Pons (tissue), 1 donor: Measurements from ENCODE around the gene UPK3BL1.
"Not testable (repeated sequence)": the region's sequence is repeated elsewhere in the genome, so short reads cannot be mapped to it uniquely, and the experiment has no call there.

ENCODE experiments used
- DNase-seq: peaks from one replicate; pipeline ENCODE4 v3.0.0-alpha.2; 2016; ENCODE audit warnings: low spot score

UPK3BL1 gene, protein sequence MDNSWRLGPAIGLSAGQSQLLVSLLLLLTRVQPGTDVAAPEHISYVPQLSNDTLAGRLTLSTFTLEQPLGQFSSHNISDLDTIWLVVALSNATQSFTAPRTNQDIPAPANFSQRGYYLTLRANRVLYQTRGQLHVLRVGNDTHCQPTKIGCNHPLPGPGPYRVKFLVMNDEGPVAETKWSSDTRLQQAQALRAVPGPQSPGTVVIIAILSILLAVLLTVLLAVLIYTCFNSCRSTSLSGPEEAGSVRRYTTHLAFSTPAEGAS

GRCh38 chr7:102642691-102643090 is at the start of gene UPK3BL1:
Gene UPK3BL1, minus strand, starts transcription at chr7:102642791. Its CDS starts 50 bp downstream, at chr7:102642741.
- DNase-seq: not testable (repeated sequence)

- DNase-seq: not testable (repeated sequence)
Observed at GRCh38 chr7:102690602-102691001, 48.0 kb upstream of the UPK3BL1 start.

- DNase-seq: not testable (repeated sequence)
Observed at GRCh38 chr7:102689436-102690282, 47.1 kb upstream of the UPK3BL1 start.

- not testable (repeated sequence) for DNase-seq
Observed at GRCh38 chr7:102688299-102689036, 45.9 kb upstream of the UPK3BL1 start.

GRCh38 chr7:102682560-102682959 is 40.0 kb upstream of the UPK3BL1 start:
- DNase-seq: not testable (repeated sequence)

GRCh38 chr7:102680780-102681179 is 38.2 kb upstream of the UPK3BL1 start:
- DNase-seq: not testable (repeated sequence)

GRCh38 chr7:102675545-102675944 is 33.0 kb upstream of the UPK3BL1 start:
- DNase-seq: not testable (repeated sequence)

GRCh38 chr7:102673447-102674067 is 31.0 kb upstream of the UPK3BL1 start:
- DNase-seq: not testable (repeated sequence)

- DNase-seq: not testable (repeated sequence)
Observed at GRCh38 chr7:102671956-102672307, 29.3 kb upstream of the UPK3BL1 start.

DNA sequence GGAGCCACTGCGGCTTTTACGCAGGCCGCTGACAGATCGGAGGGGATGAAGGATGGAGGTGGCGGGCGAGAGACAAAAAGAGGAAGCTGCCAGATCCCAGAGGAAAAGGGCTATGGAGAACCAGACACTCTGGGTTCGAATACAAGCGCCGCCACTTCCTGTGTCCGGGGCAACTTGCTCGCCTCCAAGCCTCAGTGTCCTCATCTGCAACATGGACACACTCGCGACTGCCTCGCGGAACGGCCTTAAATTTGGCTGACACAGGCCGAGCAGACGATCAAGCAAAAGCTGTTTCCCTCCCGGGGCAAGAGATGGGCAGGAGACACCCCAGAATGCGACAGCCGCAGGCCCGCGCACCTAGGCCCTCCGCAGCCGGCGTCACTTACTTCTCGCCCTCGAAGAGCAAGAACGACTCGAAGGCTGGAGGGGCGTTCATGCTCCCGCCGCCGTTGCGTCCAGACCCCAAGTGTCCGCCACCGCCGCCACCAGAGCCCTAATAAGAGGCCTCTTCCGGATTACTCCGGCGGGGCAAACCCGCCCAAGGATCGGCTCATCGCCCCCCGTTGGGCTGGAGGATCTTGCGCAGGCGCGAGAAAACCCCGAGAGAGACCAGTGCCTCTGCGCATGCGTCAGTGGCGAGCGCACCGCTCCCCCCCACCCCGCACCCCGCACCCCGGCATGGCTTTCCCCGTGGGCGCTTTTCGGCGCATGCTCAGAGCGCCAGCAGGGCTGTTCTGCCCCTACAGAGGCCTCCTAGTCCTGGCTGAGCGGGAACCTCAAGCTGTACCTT is 28.8 kb upstream of the UPK3BL1 start, which contains the start of gene POLR2J2:
Gene POLR2J2, minus strand, starts transcription at position 498 of the 790 bp plus-strand sequence. Its CDS starts 62 bp downstream, at position 436.
- not testable (repeated sequence) for DNase-seq

DNA sequence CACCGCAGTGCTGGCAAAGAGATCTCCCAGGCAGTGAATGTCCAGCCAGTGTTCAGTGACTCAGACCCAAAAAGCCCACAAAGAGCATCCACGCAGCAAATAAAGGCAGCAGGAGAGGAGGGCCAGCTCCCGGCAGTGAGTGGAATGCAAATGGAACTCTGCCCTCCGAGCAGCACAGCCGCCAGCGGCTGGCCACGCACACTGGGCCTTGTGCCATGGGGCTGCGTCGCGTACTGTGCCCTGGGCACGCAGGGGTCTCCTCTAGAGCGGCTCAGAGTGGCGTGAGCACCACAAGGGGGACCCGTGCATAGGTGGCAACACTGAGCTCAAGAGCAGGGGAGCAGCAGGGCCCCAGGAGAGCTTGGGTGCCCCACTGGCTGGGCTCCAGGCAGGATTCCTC is 24.9 kb upstream of the UPK3BL1 start:
- not testable (repeated sequence) for DNase-seq

DNA sequence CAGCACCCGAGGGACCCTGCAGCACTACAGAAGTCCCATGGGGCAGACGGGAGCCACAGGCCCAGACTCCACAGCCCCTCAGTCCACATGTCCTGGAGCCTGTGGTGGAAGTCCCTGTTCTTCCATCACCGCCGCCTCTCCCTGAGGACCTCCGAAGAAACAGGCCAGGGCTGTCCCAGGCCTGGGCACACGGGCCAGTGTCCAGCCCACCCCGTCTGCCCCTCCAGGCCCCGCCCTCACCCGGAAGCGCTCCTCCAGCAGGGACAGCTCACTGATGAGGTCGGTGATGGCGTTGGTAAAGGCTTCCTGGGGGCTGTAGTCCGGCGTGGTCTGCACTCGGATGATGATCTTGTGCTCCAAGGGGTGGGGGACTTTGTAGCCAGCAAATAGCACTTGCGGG is 24.3 kb upstream of the UPK3BL1 start:
- DNase-seq: not testable (repeated sequence)

- DNase-seq: not testable (repeated sequence)
Observed at GRCh38 chr7:102664765-102665164, 22.2 kb upstream of the UPK3BL1 start.

GRCh38 chr7:102649924-102650323 is 7.3 kb upstream of the UPK3BL1 start, which contains the start of gene SPDYE2B:
Gene SPDYE2B, plus strand, starts transcription at chr7:102650319. Its CDS starts 2,030 bp downstream, at chr7:102652349.
- DNase-seq: not testable (repeated sequence)

- DNase-seq: not testable (repeated sequence)
Observed at GRCh38 chr7:102647813-102648212, 5.2 kb upstream of the UPK3BL1 start.

- not testable (repeated sequence) for DNase-seq
Observed at GRCh38 chr7:102643404-102643803, 813 bp upstream of the UPK3BL1 start.

DNA sequence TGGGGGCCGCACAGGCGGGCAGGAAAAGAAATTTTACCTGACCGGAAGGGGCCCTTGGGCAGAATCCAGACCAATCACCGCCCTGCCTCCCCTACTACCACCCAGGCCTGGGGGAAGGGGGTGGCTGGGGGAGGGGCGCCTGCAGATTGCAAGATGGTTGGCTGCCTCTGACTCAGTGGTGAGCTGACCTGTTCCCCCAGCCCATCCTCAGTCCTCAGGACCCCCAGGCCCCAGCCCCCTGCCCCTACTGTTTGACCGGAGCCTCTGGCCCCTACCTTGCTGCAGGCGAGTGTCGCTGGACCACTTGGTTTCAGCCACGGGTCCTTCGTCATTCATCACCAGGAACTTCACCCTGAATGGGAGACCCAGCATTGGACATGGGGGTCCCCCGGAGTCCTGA is 3.7 kb downstream of the UPK3BL1 start:
- DNase-seq: not testable (repeated sequence)

DNA sequence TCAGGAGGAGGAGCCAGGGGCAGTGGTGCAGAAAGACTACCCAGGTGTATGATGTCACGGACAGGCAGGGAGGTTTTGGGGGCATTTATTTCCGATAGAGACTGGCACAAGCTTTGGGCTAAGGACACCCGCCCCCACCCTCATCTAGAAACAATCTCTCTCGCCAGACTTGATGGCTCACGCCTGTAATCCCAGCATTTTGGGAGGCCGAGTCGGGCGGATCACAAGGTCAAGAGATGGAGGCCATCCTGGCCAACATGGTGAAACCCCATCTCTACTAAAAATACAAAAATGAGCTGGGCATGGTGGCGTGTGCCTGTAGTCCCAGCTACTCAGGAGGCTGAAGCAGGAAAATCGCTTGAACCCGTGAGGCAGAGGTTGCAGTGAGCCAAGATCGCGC is 5.6 kb downstream of the UPK3BL1 start:
- not testable (repeated sequence) for DNase-seq

- not testable (repeated sequence) for DNase-seq
Observed at GRCh38 chr7:102635354-102635753, 7.2 kb downstream of the UPK3BL1 start.

- DNase-seq: not testable (repeated sequence)
Observed at GRCh38 chr7:102634299-102634698, 8.3 kb downstream of the UPK3BL1 start.

GRCh38 chr7:102630622-102631021 is 12.0 kb downstream of the UPK3BL1 start:
- not testable (repeated sequence) for DNase-seq
